Measurements from ENCODE around the gene DLGAP1.

DNA sequence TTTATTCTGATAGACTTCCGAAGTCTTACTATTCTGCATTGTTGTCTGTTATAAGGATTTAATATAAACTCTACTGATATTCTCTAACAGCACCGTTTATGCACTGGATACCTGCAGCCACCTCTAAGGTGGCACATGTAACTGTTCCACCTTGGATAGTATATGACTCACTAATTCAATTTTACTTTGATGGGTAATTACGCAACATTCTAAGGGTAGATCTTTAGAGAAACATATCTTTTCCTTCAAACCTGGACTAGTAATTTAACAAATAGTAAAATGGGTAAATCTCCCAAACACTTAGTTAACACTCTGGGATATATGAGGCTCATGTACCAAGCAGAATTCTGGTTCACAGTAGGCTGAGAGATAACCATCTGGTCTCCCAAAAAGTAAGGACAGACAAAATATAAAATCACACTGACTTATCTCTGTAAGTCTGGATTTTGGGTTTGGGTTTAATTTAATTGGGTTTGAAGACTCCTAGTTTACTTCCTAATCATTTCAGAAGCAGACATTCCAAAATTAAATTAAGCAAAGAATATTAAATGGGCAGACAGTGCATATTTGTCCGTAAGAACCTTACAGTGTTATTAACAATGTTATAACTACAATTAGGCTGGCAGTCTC is 590.3 kb downstream of the DLGAP1 start:
- TF ChIP-seq, protein P1, sequence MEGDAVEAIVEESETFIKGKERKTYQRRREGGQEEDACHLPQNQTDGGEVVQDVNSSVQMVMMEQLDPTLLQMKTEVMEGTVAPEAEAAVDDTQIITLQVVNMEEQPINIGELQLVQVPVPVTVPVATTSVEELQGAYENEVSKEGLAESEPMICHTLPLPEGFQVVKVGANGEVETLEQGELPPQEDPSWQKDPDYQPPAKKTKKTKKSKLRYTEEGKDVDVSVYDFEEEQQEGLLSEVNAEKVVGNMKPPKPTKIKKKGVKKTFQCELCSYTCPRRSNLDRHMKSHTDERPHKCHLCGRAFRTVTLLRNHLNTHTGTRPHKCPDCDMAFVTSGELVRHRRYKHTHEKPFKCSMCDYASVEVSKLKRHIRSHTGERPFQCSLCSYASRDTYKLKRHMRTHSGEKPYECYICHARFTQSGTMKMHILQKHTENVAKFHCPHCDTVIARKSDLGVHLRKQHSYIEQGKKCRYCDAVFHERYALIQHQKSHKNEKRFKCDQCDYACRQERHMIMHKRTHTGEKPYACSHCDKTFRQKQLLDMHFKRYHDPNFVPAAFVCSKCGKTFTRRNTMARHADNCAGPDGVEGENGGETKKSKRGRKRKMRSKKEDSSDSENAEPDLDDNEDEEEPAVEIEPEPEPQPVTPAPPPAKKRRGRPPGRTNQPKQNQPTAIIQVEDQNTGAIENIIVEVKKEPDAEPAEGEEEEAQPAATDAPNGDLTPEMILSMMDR (IDR thresholded peaks at IDR 0.05 in 4 of 5, conservative IDR thresholded peaks at IDR 0.05 in 1 of 5), result no peak
- no peak for TF ChIP-seq POLR2A (IDR thresholded peaks at IDR 0.05)
